ENCODE data around the gene MYO10.

DNA sequence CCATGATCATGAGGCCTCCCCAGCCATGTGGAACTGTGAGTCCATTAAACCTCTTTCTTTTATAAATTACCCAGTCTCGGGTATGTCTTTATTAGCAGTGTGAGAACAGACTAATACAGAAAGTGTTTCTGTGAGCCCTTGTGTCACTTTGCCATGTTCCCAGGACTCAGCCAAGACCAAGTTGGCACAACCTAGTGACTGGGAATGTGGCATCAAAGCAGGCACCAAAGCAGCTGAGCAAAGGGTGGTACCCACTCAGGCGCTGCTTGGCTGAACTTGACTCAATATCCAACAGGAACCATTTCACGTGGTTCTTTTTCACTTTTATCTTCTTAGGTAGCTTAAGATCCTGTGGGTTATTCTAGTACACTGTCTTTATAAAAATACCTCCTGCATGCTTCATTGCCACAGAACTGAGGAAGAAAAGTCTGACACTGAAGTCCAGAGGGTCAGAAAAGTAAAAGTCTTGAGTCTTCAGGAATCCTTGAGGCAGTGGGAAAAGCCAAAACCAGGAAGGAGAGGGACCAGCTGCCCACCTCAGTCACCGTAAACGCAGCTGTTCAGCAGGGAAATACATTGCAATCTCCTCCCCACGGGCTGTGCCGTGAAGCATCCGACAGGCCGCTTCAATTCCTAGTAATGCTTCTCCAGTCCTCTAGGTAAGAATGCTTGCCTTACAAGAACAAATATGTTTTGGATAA lies 228.8 kb downstream of the MYO10 start:
- TF ChIP-seq, protein P1, sequence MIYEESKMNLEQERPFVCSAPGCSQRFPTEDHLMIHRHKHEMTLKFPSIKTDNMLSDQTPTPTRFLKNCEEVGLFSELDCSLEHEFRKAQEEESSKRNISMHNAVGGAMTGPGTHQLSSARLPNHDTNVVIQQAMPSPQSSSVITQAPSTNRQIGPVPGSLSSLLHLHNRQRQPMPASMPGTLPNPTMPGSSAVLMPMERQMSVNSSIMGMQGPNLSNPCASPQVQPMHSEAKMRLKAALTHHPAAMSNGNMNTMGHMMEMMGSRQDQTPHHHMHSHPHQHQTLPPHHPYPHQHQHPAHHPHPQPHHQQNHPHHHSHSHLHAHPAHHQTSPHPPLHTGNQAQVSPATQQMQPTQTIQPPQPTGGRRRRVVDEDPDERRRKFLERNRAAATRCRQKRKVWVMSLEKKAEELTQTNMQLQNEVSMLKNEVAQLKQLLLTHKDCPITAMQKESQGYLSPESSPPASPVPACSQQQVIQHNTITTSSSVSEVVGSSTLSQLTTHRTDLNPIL (CRISPR knock-in tag; IDR thresholded peaks at IDR 0.05; ENCODE audit: low read depth): no peak
- TF ChIP-seq GLIS3 (CRISPR knock-in tag; IDR thresholded peaks at IDR 0.05): no peak
- TF ChIP-seq ARNTL (CRISPR knock-in tag; IDR thresholded peaks at IDR 0.05; ENCODE audit: borderline replicate concordance, low read depth): no peak
- no peak for TF ChIP-seq ZNF70 (CRISPR knock-in tag; IDR thresholded peaks at IDR 0.05)
- TF ChIP-seq ESRRG (CRISPR knock-in tag; IDR thresholded peaks at IDR 0.05): no peak
